ENCODE measurements around the gene STAMBPL1.

STAMBPL1 gene

DNA sequence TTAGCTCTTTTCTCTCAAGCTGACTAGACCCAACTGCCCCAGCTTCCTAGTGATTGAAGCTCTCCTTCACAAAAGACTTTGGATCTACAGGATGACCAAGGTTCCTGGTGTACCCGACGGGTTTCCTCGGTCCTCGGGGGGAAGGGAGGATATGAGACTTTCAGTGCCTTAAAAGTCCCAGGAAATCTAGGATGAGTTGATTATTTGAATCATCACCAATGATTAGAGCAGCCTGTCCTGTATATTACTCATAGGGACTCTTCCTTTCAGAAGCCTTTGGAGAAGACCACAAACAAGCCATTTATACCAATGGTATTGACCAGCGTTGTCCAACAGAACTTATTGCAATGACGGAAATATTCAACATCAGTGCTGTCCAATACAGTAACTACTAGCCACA is 78.7 kb downstream of the STAMBPL1 start:
- in situ Hi-C loops (cut with MboI; ENCODE audit: low pct_unique_long_range_greater_than_20kb, low sequenced_read_pairs, unreplicated experiment), result no loop called here
- no peak for DNase-seq (ENCODE audit: low spot score)
- TF ChIP-seq, protein P1, sequence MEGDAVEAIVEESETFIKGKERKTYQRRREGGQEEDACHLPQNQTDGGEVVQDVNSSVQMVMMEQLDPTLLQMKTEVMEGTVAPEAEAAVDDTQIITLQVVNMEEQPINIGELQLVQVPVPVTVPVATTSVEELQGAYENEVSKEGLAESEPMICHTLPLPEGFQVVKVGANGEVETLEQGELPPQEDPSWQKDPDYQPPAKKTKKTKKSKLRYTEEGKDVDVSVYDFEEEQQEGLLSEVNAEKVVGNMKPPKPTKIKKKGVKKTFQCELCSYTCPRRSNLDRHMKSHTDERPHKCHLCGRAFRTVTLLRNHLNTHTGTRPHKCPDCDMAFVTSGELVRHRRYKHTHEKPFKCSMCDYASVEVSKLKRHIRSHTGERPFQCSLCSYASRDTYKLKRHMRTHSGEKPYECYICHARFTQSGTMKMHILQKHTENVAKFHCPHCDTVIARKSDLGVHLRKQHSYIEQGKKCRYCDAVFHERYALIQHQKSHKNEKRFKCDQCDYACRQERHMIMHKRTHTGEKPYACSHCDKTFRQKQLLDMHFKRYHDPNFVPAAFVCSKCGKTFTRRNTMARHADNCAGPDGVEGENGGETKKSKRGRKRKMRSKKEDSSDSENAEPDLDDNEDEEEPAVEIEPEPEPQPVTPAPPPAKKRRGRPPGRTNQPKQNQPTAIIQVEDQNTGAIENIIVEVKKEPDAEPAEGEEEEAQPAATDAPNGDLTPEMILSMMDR (IDR thresholded peaks at IDR 0.05; ENCODE audit: extremely low read depth, insufficient read depth, missing control alignments), result no peak

GRCh38 chr10:88960802-88961201 is 80.8 kb downstream of the STAMBPL1 start:
- DNase-seq (ENCODE audit: low spot score), result no peak
- in situ Hi-C loops (cut with MboI; ENCODE audit: low pct_unique_long_range_greater_than_20kb, low sequenced_read_pairs, unreplicated experiment), result no loop called here
- TF ChIP-seq, protein P1 (IDR thresholded peaks at IDR 0.05; ENCODE audit: extremely low read depth, insufficient read depth, missing control alignments), result no peak

DNA sequence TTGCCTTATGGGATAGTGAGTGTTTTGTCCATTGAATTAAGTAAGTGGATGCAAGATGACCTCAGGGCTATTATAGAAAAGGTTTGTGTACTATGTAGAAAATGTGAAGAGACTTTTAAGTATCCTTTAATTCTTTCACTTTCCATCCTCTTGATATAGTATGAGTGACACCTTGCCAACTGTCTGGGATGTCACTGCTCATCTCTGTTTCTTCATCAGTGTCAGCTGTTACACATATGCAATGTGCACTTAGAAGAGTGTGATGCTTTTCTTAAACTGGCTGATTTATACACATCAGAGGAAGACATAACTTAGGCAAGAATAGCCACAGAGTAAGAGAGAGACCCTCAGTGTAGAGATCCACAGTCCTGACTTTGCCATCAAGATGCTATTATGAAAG is 81.2 kb downstream of the STAMBPL1 start:
- in situ Hi-C loops (cut with MboI; ENCODE audit: low pct_unique_long_range_greater_than_20kb, low sequenced_read_pairs, unreplicated experiment), result no loop called here
- no peak for DNase-seq (ENCODE audit: low spot score)
- TF ChIP-seq, protein P1 (IDR thresholded peaks at IDR 0.05; ENCODE audit: extremely low read depth, insufficient read depth, missing control alignments), result no peak

GRCh38 chr10:88962336-88962735 is 82.3 kb downstream of the STAMBPL1 start:
- DNase-seq (ENCODE audit: low spot score), result no peak
- in situ Hi-C loops (cut with MboI; ENCODE audit: low pct_unique_long_range_greater_than_20kb, low sequenced_read_pairs, unreplicated experiment), result no loop called here
- TF ChIP-seq, protein P1 (IDR thresholded peaks at IDR 0.05; ENCODE audit: extremely low read depth, insufficient read depth, missing control alignments), result no peak

DNA sequence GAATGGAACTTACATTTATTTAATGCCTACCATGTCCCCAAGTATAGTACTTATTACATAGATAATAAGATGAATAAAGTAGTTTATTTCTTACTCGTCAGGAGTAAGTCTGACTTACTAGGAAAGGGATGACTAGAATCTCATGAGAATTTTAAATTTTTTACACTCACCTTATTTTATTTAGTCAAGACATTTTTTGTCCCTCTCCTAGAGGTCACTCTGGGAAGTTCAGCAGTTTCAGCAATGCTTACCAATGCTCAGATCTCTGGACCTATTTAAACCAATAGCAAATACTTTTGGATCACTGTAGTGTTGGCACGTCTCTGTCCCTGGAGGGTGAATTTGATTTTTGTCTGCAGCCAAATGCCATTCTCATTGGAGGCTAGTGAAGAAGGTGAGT is 83.3 kb downstream of the STAMBPL1 start:
- DNase-seq (ENCODE audit: low spot score), result no peak
- TF ChIP-seq, protein P1 (IDR thresholded peaks at IDR 0.05; ENCODE audit: extremely low read depth, insufficient read depth, missing control alignments), result no peak
- in situ Hi-C loops (cut with MboI; ENCODE audit: low pct_unique_long_range_greater_than_20kb, low sequenced_read_pairs, unreplicated experiment), result no loop called here

DNA sequence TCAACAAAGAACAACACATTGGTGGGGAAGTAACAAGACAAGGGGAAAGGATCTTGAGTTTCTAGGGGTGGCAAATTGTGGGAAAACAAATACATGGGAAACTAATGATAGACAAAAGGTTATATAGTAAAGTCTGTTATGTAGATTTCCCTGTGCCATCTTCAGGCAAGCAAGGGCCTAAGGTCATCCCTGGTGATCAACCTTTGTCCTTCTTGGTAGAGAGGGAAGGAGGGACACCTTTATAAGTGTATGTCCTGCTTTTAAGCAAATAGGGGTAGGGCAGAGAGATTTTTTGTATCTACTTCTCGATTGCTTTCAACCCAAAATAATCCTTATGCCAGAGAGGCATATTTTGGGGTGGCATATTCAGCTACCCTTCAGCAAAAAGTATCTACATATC is 84.3 kb downstream of the STAMBPL1 start:
- TF ChIP-seq, protein P1 (IDR thresholded peaks at IDR 0.05; ENCODE audit: extremely low read depth, insufficient read depth, missing control alignments), result no peak
- in situ Hi-C loops (cut with MboI; ENCODE audit: low pct_unique_long_range_greater_than_20kb, low sequenced_read_pairs, unreplicated experiment), result no loop called here

DNA sequence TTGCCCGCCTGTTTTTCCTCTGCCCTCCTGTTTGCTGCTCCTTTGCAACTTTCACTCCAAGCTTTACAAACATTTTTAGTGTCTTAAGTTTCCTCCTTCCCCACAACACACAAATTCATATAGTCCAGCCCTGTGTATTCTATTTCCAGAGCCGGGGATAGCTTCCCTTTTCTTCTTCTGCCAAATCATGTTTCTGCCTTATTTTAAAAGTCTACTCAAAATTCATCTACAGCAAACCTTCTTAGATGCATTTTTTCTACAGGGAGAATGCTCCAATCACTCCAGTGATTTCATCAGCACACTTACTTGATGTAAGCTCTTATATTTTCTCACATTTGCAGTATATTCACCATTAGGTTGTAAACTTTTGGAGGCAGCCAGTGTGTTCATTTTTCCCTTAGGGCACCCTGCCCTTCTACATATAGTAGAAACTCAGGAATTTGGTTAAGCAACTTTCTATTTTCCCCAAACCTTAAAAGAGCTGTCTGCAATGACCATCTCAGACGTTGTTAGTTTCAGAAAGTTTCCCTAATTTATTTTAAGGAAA is 84.9 kb downstream of the STAMBPL1 start:
- in situ Hi-C loops (cut with MboI; ENCODE audit: low pct_unique_long_range_greater_than_20kb, low sequenced_read_pairs, unreplicated experiment), result no loop called here
- TF ChIP-seq, protein P1 (IDR thresholded peaks at IDR 0.05; ENCODE audit: extremely low read depth, insufficient read depth, missing control alignments), result no peak
- no peak for DNase-seq (ENCODE audit: low spot score)

More for the DNA sequence above, 84.3 kb downstream of the STAMBPL1 start:
- DNase-seq (ENCODE audit: low spot score), result no peak
